Tibial nerve (tissue), 4 donors: ENCODE data around the gene KCNJ6.

ENCODE experiments used
- CTCF ChIP-seq, 5 experiments: fragments of 200-600 bp in 3 of 5; fragments of 450-650 bp in 2 of 5; sonication (generic) in 3 of 5; IDR thresholded peaks; one replicate each; pipeline ENCODE4 v1.5.1; 2016 to 2019; ENCODE audit warnings: antibody characterized with exemption in 5 of 5, mild to moderate bottlenecking in 3 of 5, moderate library complexity in 2 of 5
- EP300 ChIP-seq, 2 donors: sonication (generic); formaldehyde crosslinking; IDR thresholded peaks; one replicate each; pipeline ENCODE4 v1.6.1; 2017; ENCODE audit warnings: antibody characterized with exemption in 2 of 2, mild to moderate bottlenecking in 1 of 2
- POLR2A ChIP-seq, 2 donors: fragments of 450-650 bp; IDR thresholded peaks; one replicate each; pipeline ENCODE4 v1.6.1; 2017; ENCODE audit warnings: antibody characterized with exemption in 2 of 2, mild to moderate bottlenecking in 2 of 2, moderate library complexity in 2 of 2

GRCh38 chr21:37764691-37765090, 151.6 kb downstream of the KCNJ6 start:
- TF ChIP-seq CTCF (IDR thresholded peaks at IDR 0.05) = no peak
- no peak for TF ChIP-seq POLR2A (IDR thresholded peaks at IDR 0.05)
- TF ChIP-seq EP300 (IDR thresholded peaks at IDR 0.05) = no peak
